Lower lobe of right lung (tissue), 2 donors: ENCODE results near the gene MTREX. TPM values are rescaled to one million over a fixed set of nuclear protein-coding genes. Genes with fewer than 3 reads are reported as not detected.

Experiments used
- ATAC-seq, 2 donors: fragments of 200-7000 bp; cut with Tn5 transposase; one replicate each; pipeline ENCODE4 v1.9.1; 2020 to 2022; ENCODE audit warnings: mild to moderate bottlenecking in 2 of 2, moderate library complexity in 2 of 2
- DNase-seq: peaks from one replicate; pipeline ENCODE4 v3.0.0-alpha.2; 2020
- H3K27ac ChIP-seq: fragments of 200-600 bp; one replicate; pipeline ENCODE4 v1.8.0; 2022
- H3K27me3 ChIP-seq: fragments of 200-600 bp; one replicate; pipeline ENCODE4 v1.8.0; 2022; ENCODE audit warnings: low read depth
- H3K36me3 ChIP-seq: fragments of 200-600 bp; one replicate; pipeline ENCODE4 v1.8.0; 2022; ENCODE audit warnings: mild to moderate bottlenecking
- H3K4me1 ChIP-seq: fragments of 200-600 bp; one replicate; pipeline ENCODE4 v1.8.0; 2022
- H3K4me3 ChIP-seq: fragments of 200-600 bp; one replicate; pipeline ENCODE4 v1.8.0; 2022; ENCODE audit warnings: mild to moderate bottlenecking
- H3K9me3 ChIP-seq: fragments of 200-600 bp; one replicate; pipeline ENCODE4 v1.8.0; 2022
- CTCF ChIP-seq: fragments of 200-600 bp; IDR thresholded peaks from one replicate; pipeline ENCODE4 v1.8.0; 2022; ENCODE audit warnings: antibody characterized with exemption, mild to moderate bottlenecking
- intact Hi-C: fragments of 100-400 bp; cut with DNase I; formaldehyde crosslinking; loops from one replicate; pipeline ENCODE4 v1.11.0; 2022
- total RNA-seq: library from RNA; stranded (reverse); fragmentation: NEBNext Ultra II Directional; extraction: Animal tissue kit (Norgen Biotek cat#: 25700); gene quantifications from one replicate; pipeline ENCODE4 v1.2.1, GENCODE V29; 2021
- donor health status: DM: no; HTN: yes; CAD: no; lungs with severe emphysema.

The MTREX gene
- total RNA-seq, 1 donor from 2014 or later, result 57.0 TPM

- TF ChIP-seq CTCF, result no peak
- Histone ChIP-seq H3K36me3 (peaks cover 89% of the 10 kb centered on the region), H3K4me1 (no peaks in the 10 kb centered on the region), H3K27ac (no peak overlapping the region), H3K27me3 (no peaks in the 10 kb centered on the region), H3K9me3 (no peaks in the 10 kb centered on the region), H3K4me3 (no peak overlapping the region)
- intact Hi-C loops, result no loop called here
- DNase-seq (no peak), ATAC-seq (no peak)
Measured at GRCh38 chr5:55347786-55348185, 40.0 kb downstream of the MTREX start.

- Histone ChIP-seq H3K9me3 (no peaks in the 10 kb centered on the region), H3K4me3 (no peak overlapping the region), H3K4me1 (no peaks in the 10 kb centered on the region), H3K27me3 (no peaks in the 10 kb centered on the region), H3K27ac (no peak overlapping the region), H3K36me3 (peaks cover 94% of the 10 kb centered on the region)
- TF ChIP-seq CTCF, result no peak
- ATAC-seq (no peak), DNase-seq (no peak)
- intact Hi-C loops, result no loop called here
Measured at GRCh38 chr5:55350754-55351153, 43.0 kb downstream of the MTREX start.

- no peak overlapping the region for H3K27ac ChIP-seq
- H3K36me3 ChIP-seq, result peaks cover 86% of the 10 kb centered on the region
- H3K27me3 ChIP-seq, result no peaks in the 10 kb centered on the region
- ATAC-seq, result no peak
- no peak overlapping the region for H3K4me3 ChIP-seq
- no peak for TF ChIP-seq CTCF
- H3K4me1 ChIP-seq, result no peaks in the 10 kb centered on the region
- no peaks in the 10 kb centered on the region for H3K9me3 ChIP-seq
- intact Hi-C loops, result no loop called here
- DNase-seq, result no peak
Measured at GRCh38 chr5:55356896-55357295, 49.1 kb downstream of the MTREX start.

GRCh38 chr5:55360190-55360589 is 52.4 kb downstream of the MTREX start:
- peaks cover 55% of the 10 kb centered on the region for H3K36me3 ChIP-seq
- TF ChIP-seq CTCF, result no peak
- ATAC-seq, result no peak
- no peak for DNase-seq
- no peaks in the 10 kb centered on the region for H3K4me1 ChIP-seq
- no peak overlapping the region for H3K4me3 ChIP-seq
- no peak overlapping the region for H3K27ac ChIP-seq
- no peaks in the 10 kb centered on the region for H3K9me3 ChIP-seq
- intact Hi-C loops, result no loop called here
- no peaks in the 10 kb centered on the region for H3K27me3 ChIP-seq

GRCh38 chr5:55363856-55364255 is 56.1 kb downstream of the MTREX start:
- no peak overlapping the region for H3K27ac ChIP-seq

More at GRCh38 chr5:55363856-55364255, 56.1 kb downstream of the MTREX start:
- intact Hi-C loops, result no loop called here
- H3K9me3 ChIP-seq, result no peaks in the 10 kb centered on the region
- DNase-seq, result no peak
- ATAC-seq, result no peak
- no peak overlapping the region for H3K4me3 ChIP-seq
- H3K36me3 ChIP-seq, result peaks cover 44% of the 10 kb centered on the region
- no peaks in the 10 kb centered on the region for H3K4me1 ChIP-seq
- no peak for TF ChIP-seq CTCF
- no peaks in the 10 kb centered on the region for H3K27me3 ChIP-seq
